HG02763 (cell line): Measurements from ENCODE around the gene SGSM2.

Experiments
- ATAC-seq: cut with Tn5 transposase; IDR thresholded peaks from one replicate; pipeline ENCODE4 v1.9.1; 2021; ENCODE audit warnings: mild to moderate bottlenecking, moderate library complexity; ENCODE audit not compliant: unreplicated experiment

SGSM2 gene

GRCh38 chr17:2366747-2367494 is 29.6 kb downstream of the SGSM2 start:
- ATAC-seq, result no peak

- no peak for ATAC-seq
These were observed 31.1 kb downstream of the SGSM2 start for GRCh38 chr17:2368359-2368758.

GRCh38 chr17:2369039-2369438 is 31.7 kb downstream of the SGSM2 start:
- ATAC-seq, result no peak

GRCh38 chr17:2369551-2370210 is 32.4 kb downstream of the SGSM2 start:
- ATAC-seq, result no peak

GRCh38 chr17:2370211-2370589 is 32.9 kb downstream of the SGSM2 start:
- ATAC-seq, result no peak

- no peak for ATAC-seq
These were observed 34.2 kb downstream of the SGSM2 start for GRCh38 chr17:2371183-2372130.

- no peak for ATAC-seq
These were observed 34.9 kb downstream of the SGSM2 start for GRCh38 chr17:2372180-2372579.

GRCh38 chr17:2372681-2373080 is 35.4 kb downstream of the SGSM2 start:
- no peak for ATAC-seq

- no peak for ATAC-seq
These were observed 35.9 kb downstream of the SGSM2 start for GRCh38 chr17:2373179-2373578.

- no peak for ATAC-seq
These were observed 37.4 kb downstream of the SGSM2 start for GRCh38 chr17:2374549-2375285.

- ATAC-seq, result no peak
These were observed 38.1 kb downstream of the SGSM2 start for GRCh38 chr17:2375406-2375805.

- no peak for ATAC-seq
These were observed 38.8 kb downstream of the SGSM2 start for GRCh38 chr17:2376107-2376506.

GRCh38 chr17:2377659-2378058 is 40.4 kb downstream of the SGSM2 start:
- ATAC-seq, result no peak

GRCh38 chr17:2378905-2379304 is 41.6 kb downstream of the SGSM2 start:
- no peak for ATAC-seq

- no peak for ATAC-seq
These were observed 42.4 kb downstream of the SGSM2 start for GRCh38 chr17:2379489-2380225.

GRCh38 chr17:2380226-2380922 is 43.1 kb downstream of the SGSM2 start:
- no peak for ATAC-seq

GRCh38 chr17:2380950-2381649 is 43.8 kb downstream of the SGSM2 start:
- no peak for ATAC-seq

GRCh38 chr17:2383628-2384167 is 46.4 kb downstream of the SGSM2 start:
- no peak for ATAC-seq
